HG03521 (cell line): Measurements from ENCODE around the gene GRIA3.
"Not testable (repeated sequence)": the region's sequence is repeated elsewhere in the genome, so short reads cannot be mapped to it uniquely, and the experiment has no call there.

Experiments
- ATAC-seq: cut with Tn5 transposase; IDR thresholded peaks from one replicate; pipeline ENCODE4 v1.9.1; 2021; ENCODE audit warnings: mild to moderate bottlenecking, moderate library complexity; ENCODE audit not compliant: unreplicated experiment

The GRIA3 gene

DNA sequence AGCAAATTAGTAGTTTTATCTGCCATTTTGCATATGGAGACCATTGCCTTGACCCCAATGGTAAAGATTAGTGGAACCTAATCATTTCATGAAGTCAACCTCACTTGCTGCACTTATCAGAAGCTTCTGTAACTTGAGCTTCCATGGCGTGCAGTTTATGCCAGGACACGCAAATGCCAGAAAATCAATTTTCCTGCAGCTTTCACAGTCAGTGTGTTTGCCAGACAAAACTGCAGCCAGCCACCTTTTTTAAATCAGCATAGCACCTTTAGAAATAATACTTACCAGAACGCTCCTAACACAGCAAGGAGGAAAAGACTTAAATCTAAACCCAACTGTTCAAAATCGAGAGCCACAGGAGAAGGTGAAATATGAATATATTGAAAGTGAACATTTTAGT is 265.3 kb downstream of the GRIA3 start:
- no peak for ATAC-seq

DNA sequence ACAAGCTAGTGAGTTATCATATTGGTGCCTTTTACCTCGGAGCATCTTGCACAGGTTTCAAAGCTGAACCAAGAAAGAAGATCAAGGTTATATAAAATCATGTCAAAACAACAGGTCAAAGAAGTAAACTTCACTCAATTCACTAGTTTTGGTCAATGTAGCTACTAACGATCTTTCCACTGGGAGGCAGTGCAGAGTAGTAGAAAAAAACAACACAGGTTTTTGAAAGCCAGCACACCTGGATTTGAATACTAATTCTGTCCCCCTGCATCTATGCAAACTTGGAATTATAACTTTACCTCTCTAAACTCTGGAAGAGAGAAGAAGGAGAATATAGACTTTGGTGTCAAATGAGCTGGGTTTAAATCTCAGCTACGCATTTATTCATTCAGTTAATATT is 266.1 kb downstream of the GRIA3 start:
- ATAC-seq, result no peak

DNA sequence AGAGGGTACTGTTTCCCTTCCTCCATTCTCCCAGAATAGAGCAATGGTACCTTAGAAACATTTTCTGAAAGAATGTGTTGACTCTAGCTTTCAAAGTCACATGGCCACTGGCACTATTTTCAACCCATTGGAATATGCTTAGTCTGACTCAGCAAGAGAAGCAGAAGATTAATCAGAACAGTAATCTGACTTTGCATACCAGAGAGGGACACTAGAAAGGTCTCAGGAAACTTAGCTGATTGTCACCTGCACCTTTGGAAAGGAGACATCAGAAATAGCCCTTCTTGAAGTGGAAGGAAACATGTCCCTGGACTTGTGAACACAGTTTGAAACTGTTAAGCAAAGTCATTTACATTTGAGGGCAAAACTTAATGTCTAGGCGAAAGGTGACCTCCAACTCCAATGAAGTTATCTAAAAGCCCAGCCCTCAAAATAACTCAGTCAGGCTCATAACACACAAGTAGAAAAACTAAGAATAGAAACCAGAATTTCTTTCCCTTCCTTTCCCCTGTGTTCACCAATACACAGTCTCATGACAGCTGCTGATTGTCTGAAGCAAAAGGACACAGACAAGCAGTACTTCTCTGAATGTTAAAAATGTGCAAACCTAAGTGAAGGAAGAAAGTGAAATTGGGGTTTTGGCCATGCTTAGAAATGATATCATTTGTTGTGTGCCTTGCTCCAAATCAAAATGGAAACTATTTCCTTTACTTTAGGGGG is 270.8 kb downstream of the GRIA3 start:
- ATAC-seq, result no peak

DNA sequence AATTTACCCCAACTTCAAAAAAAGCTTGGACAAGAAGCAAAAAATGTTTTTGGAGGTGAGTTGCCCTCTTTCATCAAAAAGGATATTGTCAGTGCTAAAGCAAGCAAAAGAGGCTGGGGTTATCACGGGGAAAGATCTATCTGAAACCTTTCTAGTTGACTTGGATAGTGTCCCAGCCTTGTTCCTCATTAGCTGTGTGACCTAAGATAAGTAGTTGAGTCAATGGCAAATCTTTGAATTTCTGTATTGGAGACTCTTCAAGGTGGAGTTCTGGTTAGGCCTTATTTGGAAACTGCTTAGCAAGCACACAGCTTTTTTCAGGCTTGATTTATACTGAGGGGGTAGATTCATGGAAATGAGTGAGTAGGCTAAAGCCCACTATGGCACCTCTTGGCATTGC is 271.6 kb downstream of the GRIA3 start:
- no peak for ATAC-seq

DNA sequence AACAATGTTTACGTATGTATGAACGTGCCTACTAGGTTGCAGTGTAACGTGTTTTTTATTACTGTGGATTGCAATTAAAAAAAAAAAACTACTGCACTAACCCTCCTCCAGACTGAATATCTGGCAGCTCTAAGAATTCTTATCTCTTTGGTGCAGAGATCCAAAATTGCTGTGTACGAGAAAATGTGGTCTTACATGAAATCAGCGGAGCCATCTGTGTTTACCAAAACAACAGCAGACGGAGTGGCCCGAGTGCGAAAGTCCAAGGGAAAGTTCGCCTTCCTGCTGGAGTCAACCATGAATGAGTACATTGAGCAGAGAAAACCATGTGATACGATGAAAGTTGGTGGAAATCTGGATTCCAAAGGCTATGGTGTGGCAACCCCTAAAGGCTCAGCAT is 280.6 kb downstream of the GRIA3 start:
- no peak for ATAC-seq

DNA sequence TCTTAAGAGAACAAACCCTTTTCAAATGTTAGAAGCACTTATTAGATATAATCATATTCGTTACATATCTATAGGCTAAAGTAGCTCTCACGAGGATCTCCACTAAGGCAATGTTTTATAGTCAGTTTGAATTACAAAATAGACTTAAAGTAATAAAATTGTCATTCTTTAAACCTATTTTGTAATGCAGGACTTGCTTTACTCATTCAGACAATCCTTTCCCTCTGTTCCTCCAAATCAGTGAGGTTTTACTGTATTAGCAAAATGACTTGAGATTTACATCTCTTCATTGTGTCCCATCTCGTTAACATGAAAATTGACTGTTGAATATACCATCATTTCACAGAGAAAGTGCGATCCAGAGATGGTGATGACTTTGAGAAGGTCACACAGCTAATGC is 284.4 kb downstream of the GRIA3 start:
- no peak for ATAC-seq

DNA sequence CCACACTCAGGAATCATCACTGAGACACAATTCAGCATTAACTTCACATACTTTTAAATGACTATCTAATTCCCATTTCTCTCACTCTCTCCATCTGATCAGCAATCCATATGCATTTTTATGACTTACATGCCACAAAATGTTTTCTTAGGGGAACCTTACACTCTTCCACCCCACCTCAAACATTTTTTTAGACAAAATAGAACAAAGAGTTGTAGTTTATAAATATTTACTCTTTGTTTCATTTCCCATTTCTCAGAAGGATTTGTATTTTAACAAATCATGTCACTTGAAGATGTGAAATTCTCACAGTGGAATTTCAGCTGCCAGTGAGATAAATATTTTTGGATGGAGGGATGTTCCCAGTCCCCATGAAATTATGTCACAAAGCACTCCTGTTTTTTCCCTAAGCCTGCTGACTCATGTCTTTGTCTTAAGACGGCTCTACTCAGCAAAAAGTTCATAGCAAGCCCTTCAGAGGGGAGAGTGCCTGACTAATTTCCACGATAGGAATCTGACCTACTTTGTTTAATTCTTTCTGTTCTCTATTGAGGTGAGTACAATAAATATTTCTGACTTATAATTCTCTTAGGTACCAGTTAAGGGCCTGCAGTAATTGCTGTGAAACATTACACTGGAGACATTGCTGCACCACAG is 291.1 kb downstream of the GRIA3 start:
- ATAC-seq, result no peak

DNA sequence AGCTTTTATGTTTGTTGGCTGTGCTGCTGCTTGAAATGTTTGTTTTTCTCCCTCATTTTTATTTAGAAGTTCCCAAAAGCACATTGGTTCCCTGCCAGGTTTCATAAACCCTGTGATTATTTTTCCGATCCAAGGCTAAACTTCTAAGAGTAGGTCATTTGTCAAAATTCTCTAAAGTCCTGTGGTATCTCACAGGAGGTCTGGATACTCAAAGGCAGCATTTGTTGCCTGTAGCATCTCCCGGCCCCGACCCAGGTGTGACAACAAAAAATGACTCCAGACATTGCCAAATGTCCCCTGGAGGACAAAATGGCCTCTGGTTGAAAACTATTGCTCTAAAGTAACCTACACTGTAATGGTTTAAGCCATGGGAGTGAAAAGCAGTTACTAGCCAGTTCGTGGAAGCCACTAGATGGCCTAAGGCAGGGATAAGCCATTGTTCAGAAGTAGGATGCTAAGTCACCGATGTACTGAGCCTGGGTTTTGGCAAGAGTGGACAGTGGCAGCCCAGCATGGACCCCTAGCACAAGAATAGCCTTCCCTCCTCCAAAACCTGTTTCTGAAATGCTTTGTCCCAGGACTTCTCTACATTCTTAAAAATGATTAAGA is 292.6 kb downstream of the GRIA3 start:
- no peak for ATAC-seq

DNA sequence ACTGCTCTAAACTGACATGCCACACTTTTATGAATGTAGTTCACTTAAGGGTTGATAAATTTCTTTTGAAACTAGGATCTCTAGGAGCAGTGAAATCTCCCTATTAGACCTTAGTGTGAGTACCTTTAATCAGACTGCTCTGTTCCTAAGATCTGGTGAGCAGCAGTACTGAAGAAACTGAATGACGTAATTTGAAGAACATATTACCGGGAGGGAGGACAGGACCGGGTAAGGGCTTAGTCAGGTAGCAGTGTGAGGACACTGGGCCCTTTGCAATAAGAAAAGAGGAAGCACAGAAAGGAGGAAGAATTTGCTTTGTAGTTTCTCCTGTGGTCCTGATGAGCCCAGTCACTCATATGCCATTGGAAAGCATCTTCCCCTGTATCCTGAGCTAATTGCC is 293.6 kb downstream of the GRIA3 start:
- no peak for ATAC-seq

DNA sequence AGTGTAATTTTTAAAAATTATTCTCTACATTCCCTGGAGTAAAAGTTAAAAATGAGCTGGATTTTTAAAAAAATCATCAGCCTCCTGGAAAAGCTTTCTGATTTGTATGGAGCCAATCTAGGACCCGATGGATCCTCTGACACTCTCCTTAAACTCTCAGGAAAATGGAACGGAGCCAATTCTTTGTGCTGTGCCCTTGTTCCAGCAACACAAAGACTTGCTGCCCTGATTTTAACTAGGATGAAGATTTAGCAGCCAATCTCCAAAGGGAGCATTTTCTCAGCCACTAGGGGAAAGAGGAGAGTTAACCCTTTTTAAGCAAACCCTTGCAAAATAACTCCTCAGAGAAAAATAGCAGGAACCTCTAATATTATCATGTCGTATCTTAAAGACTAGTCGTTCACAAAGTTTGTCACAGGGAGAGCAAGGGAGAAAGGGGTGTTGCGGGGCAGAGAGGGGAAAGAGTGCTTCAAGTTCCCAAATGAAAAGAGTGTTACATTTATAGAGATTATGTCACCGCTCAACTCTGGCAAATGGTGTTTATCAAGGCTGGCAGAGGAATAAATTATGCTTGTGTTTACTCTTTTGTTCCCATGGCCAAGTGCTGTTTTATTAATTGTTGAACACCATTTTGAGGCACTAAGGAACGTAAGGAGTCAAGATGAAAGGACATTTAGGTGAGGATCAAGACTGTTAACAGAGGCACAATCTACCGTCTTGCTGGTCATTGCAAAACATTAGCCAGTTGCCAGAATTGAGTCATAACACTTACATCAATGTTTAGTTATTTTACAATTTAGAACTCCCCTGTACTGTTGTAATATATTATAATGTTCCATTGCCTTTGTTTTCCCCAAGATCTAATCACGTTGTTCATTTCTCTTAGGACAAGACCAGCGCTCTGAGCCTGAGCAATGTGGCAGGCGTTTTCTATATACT is 298.1 kb downstream of the GRIA3 start:
- no peak for ATAC-seq

DNA sequence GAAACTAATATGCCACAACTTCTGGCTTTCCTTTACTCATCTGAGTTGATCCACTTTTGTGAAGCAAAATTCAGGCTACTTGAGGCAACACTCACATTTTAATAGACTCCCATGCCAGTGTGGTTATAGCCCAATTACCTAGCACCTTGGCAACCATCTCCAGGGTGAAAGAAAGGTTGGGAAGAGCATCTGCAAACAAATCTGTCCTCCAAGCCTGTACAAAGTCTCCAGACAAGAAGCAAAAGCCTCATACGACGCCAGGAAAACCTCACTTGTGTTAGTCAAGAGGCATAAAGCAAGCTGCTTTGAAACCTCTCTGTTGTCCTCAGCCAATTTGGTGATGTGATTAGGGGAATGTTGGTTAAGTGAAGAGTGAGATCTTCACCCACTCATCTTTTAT is 302.2 kb downstream of the GRIA3 start:
- ATAC-seq, result no peak

DNA sequence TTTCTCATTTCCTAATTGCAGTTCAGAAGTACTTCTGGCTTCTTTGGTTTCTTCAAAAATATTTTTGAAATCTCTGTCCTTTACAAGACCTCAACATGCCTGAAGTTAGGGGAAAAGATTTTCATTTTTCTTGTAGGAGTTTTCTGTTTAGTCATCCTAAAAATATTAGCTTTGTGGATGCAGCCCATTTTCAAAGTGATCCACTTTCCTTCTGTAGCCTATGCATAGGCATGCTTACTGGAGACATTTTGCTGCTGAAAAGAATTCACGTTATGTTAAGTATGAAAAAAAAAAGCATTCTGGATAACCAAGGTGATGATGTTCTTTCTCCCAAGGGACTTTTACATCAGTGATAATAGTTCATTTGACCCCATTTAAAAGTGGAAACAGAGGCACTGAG is 303.2 kb downstream of the GRIA3 start:
- no peak for ATAC-seq

DNA sequence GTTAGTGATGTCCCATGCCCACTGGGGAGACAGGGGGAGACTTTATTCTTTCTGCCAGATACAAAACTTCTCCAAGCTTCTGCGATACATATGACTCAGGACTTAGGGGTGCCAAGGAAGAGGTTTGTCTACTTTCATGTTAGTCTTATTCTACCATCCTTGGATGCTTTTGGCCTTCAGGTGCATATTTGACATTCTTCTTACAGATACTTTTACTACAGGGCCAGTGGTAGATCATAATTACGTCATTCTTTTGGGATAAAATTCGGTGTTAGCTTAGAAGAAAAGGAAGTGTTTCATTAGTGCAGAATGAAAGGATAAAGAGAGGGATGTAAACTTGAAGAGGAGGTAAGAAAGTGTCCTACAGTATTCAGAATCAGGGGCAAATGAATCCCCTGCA is 303.6 kb downstream of the GRIA3 start:
- no peak for ATAC-seq

DNA sequence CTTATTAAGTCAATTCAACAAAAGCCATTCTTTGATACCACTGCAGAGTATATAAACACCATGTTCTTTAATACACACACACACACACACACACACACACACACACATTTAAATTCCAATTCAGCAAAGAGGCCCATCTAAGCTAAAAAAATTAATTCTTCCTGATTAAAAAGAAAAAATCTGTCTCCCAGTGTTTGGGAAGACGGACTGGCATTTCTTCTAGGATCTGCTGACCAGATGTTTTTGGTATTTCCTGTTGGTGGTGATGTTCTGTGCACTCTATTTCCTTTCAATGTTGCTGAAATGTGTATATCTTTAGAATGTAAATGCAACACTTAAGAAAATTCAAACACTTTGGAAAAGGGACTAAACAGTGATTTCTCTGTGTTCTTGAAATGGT is 304.9 kb downstream of the GRIA3 start:
- ATAC-seq, result no peak

DNA sequence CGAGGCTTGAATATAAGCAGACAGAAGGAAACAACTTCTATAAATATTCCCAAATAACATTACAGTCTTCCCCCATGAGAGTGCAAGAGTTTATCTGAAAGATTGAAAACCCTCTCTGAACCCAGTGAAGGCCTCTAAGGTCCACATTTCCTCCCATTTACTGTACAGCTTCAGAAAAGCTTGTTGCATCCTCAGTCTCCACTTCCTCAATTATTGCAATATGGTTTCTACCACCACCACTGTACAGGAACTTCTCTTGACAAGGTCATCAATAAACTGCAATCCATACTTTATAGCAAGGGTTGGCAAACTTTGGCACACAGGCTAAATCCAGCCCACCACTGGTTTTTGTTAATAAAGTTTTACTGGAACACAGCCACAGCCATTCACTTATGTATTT is 309.8 kb downstream of the GRIA3 start:
- no peak for ATAC-seq

DNA sequence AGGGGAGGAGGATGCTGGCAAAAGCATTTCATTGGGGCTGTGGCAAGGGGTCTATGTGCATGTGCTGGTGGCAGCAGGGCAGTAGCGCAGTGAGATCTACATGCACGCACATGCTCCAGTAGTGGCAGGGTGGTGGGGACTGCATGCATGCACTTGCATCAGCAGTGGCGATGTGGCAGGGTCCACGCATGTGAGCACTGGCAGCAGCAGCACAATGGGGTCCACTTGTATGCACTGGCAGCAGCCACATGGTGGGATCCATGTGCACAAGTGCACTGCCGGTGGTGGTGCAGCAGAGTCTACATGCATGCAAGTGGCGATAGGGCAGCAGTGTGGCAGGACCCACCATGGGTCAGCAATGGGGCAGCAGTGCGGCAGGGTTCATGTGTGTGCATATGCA is 315.7 kb downstream of the GRIA3 start:
- ATAC-seq, result no peak

DNA sequence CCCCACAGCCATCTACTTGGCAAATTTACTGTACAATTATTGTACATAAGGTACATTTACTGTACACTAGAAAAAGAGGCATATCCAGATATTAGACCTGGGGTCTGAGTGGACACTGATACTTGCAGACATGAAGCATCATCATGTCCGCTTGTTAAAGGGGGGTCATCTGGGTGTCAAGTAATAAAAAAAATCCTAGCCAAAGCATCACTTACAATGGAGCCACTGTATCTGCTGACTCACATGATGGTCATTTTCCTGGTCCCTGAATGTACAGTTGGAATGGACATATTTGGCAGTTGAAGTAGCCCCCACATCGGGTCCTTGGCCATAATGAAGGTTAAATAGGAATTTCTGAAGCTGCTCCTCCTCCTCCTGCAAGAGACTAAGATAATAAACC is 320.0 kb downstream of the GRIA3 start:
- no peak for ATAC-seq

DNA sequence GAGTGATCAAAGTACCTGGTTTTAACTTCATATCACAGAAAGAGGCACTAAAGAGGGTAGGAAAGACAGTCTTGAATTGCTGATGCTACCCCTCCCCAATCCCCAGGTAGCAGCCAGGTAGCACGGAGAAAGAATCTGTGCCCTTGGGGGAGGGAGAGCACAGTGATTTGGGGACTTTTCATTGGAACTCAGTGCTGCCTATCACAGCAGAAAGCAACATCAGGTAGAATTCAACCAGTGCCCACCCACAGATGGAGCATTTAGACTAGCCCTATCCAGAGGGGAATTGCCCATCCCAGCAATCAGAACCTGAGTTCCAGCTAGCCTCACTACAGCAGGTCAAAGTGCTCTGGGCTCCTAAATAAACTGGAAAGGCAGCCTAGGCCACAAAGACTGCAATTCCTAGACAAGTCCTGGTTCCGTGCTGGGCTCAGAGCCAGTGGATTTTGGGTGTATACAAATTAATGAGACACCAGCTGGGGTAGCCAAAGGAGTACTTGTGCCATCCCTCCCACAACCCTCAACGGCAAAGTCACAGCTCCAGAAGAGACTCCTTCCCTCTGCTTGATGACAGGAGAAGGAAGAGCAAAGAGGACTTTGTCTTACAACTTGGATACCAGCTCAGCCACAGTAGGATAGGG is 320.7 kb downstream of the GRIA3 start:
- no peak for ATAC-seq

DNA sequence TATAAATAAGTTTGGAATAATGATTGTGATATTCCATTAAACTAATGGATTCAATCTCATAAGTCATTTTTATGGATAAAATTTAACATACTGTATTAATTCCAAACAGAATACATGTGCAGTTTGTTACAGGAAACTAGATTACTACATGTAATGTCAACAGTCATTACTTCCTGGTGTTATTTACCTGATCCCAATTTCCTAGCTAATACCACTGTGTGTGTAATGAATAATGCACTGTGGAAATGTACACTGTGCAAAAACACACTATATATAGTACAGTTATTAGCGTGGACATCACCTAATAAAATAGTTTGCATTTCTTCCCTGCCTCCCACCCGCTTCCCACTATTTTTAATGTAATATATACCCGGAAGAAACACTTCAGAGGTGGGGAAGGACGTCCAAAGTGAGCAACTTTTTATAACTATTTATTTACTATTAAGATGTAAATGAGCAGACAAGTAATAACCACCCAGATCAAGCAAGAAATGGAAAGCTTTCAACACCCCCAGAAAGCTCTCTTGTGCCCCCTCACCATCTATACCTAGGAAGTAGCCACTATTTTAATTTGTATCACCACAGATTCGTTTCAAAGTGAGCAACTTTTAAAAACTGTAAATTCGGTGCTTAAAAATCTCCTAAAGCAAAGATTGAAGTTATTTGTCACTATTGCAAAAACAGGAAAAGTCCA is 329.7 kb downstream of the GRIA3 start:
- ATAC-seq, result no peak

DNA sequence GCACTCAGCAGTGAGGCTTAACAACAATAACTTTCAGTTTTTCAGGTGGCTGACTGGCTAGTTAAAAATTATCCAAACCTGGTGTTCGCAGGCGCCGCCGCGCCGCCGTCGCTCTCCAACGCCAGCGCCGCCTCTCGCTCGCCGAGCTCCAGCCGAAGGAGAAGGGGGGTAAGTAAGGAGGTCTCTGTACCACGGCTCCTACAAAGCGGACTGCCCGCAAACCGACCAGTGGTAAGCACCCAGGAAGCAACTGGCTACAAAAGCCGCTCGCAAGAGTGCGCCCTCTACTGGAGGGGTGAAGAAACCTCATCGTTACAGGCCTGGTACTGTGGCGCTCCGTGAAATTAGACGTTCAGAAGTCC is 330.2 kb downstream of the GRIA3 start:
- not testable (repeated sequence) for ATAC-seq
